SK-N-SH (cell line): Measurements from ENCODE around the gene MCC. TPM values are rescaled to one million over a fixed set of nuclear protein-coding genes. Genes with fewer than 3 reads are reported as not detected.

Experiments
- CTCF ChIA-PET: fragments of 300-600, 350-600 bp; formaldehyde crosslinking; extraction: SDS; loops from one replicate; lab custom pipeline; 2021; lab: Yijun Ruan, JAX
- POLR2A ChIA-PET: fragments of 350-600 bp; sonication (Branson Sonifier 250); formaldehyde crosslinking; extraction: SDS; loops from one replicate; lab custom pipeline; 2020; ENCODE audit warnings: antibody characterized with exemption, inconsistent platforms; lab: Yijun Ruan, JAX
- DNase-seq: peaks from one replicate; pipeline ENCODE4 v3.0.0; 2012
- H2AFZ ChIP-seq: fragments of 200-600 bp; sonication (generic); 2 replicates; pipeline ENCODE4 v1.8.1; 2016; ENCODE audit warnings: antibody characterized with exemption, mild to moderate bottlenecking, low read depth
- H3F3A ChIP-seq: fragments of 200-600 bp; sonication (generic); replicated peaks from 2 replicates; pipeline ENCODE3; 2016; ENCODE audit warnings: antibody characterized with exemption, mild to moderate bottlenecking; ENCODE audit not compliant: insufficient read depth
- H3K27ac ChIP-seq, 2 experiments: fragments of 200-500 bp in 1 of 2; fragments of 200-600 bp in 1 of 2; sonication (Bioruptor generic) in 1 of 2; sonication (generic), shearing (Covaris generic) in 1 of 2; 2 replicates each; pipeline versions ENCODE4 v1.5.1 to v1.6.1; 2014 to 2016; ENCODE audit warnings: low read depth in 2 of 2, inconsistent platforms in 1 of 2, low read length in 1 of 2, mild to moderate bottlenecking in 1 of 2, mixed read lengths in 1 of 2
- H3K27me3 ChIP-seq: fragments of 200-600 bp; sonication (generic), shearing (Covaris generic); 2 replicates; pipeline ENCODE4 v1.6.1; 2016; ENCODE audit warnings: mixed run types; ENCODE audit not compliant: insufficient read depth
- H3K36me3 ChIP-seq, 2 experiments: fragments of 200-500 bp in 1 of 2; fragments of 200-600 bp in 1 of 2; sonication (Bioruptor generic) in 1 of 2; sonication (generic) in 1 of 2; replicated peaks in 1 of 2; 2 replicates each; pipeline versions ENCODE3 to v1.5.1; 2014 to 2016; ENCODE audit warnings: low read length in 1 of 2, mild to moderate bottlenecking in 1 of 2; ENCODE audit not compliant: insufficient read depth in 2 of 2, control insufficient read depth in 1 of 2
- H3K4me1 ChIP-seq, 2 experiments: fragments of 200-500 bp in 1 of 2; fragments of 200-600 bp in 1 of 2; sonication (Bioruptor generic) in 1 of 2; sonication (generic), shearing (Covaris generic) in 1 of 2; 2 replicates each; pipeline versions ENCODE4 v1.5.1 to v1.6.1; 2014 to 2016; ENCODE audit warnings: low read depth in 1 of 2, low read length in 1 of 2, mixed run types in 1 of 2; ENCODE audit not compliant: insufficient read depth in 2 of 2, control insufficient read depth in 1 of 2
- H3K4me2 ChIP-seq: fragments of 200-600 bp; sonication (generic), shearing (Covaris generic); 2 replicates; pipeline ENCODE4 v1.6.1; 2017; ENCODE audit warnings: mixed run types
- H3K4me3 ChIP-seq, 2 experiments: fragments of 200-500 bp in 1 of 2; fragments of 200-600 bp in 1 of 2; sonication (Bioruptor generic) in 1 of 2; sonication (generic), shearing (Covaris generic) in 1 of 2; 2 replicates each; pipeline versions ENCODE4 v1.5.1 to v1.8.1; 2014 to 2016; ENCODE audit warnings: low read depth in 2 of 2, inconsistent platforms in 1 of 2, low read length in 1 of 2, mild to moderate bottlenecking in 1 of 2, mixed read lengths in 1 of 2, moderate library complexity in 1 of 2
- H3K79me2 ChIP-seq: fragments of 200-600 bp; sonication (generic); 2 replicates; pipeline ENCODE4 v1.8.1; 2017; ENCODE audit warnings: mild to moderate bottlenecking; ENCODE audit not compliant: insufficient read depth
- H3K9ac ChIP-seq: fragments of 200-600 bp; sonication (generic); 2 replicates; pipeline ENCODE4 v1.6.1; 2017; ENCODE audit warnings: mixed run types
- H3K9me2 ChIP-seq: fragments of 200-600 bp; sonication (generic); 2 replicates; pipeline ENCODE4 v1.6.1; 2017; ENCODE audit warnings: mixed run types
- H3K9me3 ChIP-seq: fragments of 200-600 bp; sonication (generic); 2 replicates; pipeline ENCODE4 v1.6.1; 2017; ENCODE audit warnings: mixed run types, mild to moderate bottlenecking, moderate library complexity
- H4K20me1 ChIP-seq: fragments of 200-600 bp; sonication (generic); 2 replicates; pipeline ENCODE4 v1.6.1; 2017; ENCODE audit warnings: mild to moderate bottlenecking, mixed run types; ENCODE audit not compliant: insufficient read depth
- CHD2 ChIP-seq: fragments of 150-350 bp; IDR thresholded peaks from 2 replicates; pipeline ENCODE4 v1.6.1; 2018; ENCODE audit warnings: low read length; ENCODE audit not compliant: partially characterized antibody
- EP300 ChIP-seq, 2 experiments: IDR thresholded peaks; 2 replicates each; pipeline versions ENCODE4 v1.4.0 to v1.6.1; 2012; ENCODE audit warnings: borderline replicate concordance in 1 of 2, low read depth in 1 of 2, low read length in 1 of 2
- FOXM1 ChIP-seq: IDR thresholded peaks from 2 replicates; pipeline ENCODE4 v1.4.0; 2012; ENCODE audit warnings: low read depth, mild to moderate bottlenecking
- GABPA ChIP-seq: IDR thresholded peaks from 2 replicates; pipeline ENCODE4 v1.4.0; 2012; ENCODE audit warnings: low read depth, mild to moderate bottlenecking
- GATA2 ChIP-seq: sonication (generic); formaldehyde crosslinking; IDR thresholded peaks from 2 replicates; pipeline ENCODE4 v1.5.0; 2020; ENCODE audit warnings: mild to moderate bottlenecking, missing genetic modification reagents
- MAX ChIP-seq: IDR thresholded peaks from 2 replicates; pipeline ENCODE4 v1.4.0; 2012; ENCODE audit warnings: low read depth
- MEF2A ChIP-seq: IDR thresholded peaks from 2 replicates; pipeline ENCODE4 v1.4.0; 2012; ENCODE audit warnings: low read depth, borderline replicate concordance
- MXI1 ChIP-seq: IDR thresholded peaks from 2 replicates; pipeline ENCODE4 v1.6.1; 2012; ENCODE audit warnings: mild to moderate bottlenecking, low read depth, low read length, improper control_type of control experiment
- NFIC ChIP-seq: IDR thresholded peaks from 2 replicates; pipeline ENCODE4 v1.4.0; 2012; ENCODE audit warnings: borderline replicate concordance
- NRF1 ChIP-seq: IDR thresholded peaks from 2 replicates; pipeline ENCODE4 v1.6.1; 2012; ENCODE audit warnings: low read depth, mild to moderate bottlenecking, low read length
- POLR2AphosphoS5 ChIP-seq: IDR thresholded peaks from 2 replicates; pipeline ENCODE4 v1.6.1; 2012; ENCODE audit warnings: low read depth, low read length
- RAD21 ChIP-seq: IDR thresholded peaks from 2 replicates; pipeline ENCODE4 v1.6.1; 2012; ENCODE audit warnings: mild to moderate bottlenecking, low read length
- RCOR1 ChIP-seq: fragments of 150-350 bp; IDR thresholded peaks from 2 replicates; pipeline ENCODE4 v1.6.1; 2017; ENCODE audit warnings: antibody characterized with exemption, low read length
- REST ChIP-seq: IDR thresholded peaks from 2 replicates; pipeline ENCODE4 v1.6.1; 2012; ENCODE audit warnings: mild to moderate bottlenecking, low read depth, low read length, moderate library complexity
- RXRA ChIP-seq: IDR thresholded peaks from 2 replicates; pipeline ENCODE4 v1.4.0; 2012; ENCODE audit warnings: low read depth, mild to moderate bottlenecking, borderline replicate concordance
- SMC3 ChIP-seq: IDR thresholded peaks from 2 replicates; pipeline ENCODE4 v1.6.1; 2012; ENCODE audit warnings: low read depth, low read length, improper control_type of control experiment
- TCF12 ChIP-seq: IDR thresholded peaks from 2 replicates; pipeline ENCODE4 v1.4.0; 2012
- TEAD4 ChIP-seq: IDR thresholded peaks from 2 replicates; pipeline ENCODE4 v1.4.0; 2012; ENCODE audit warnings: mild to moderate bottlenecking, borderline replicate concordance; ENCODE audit not compliant: insufficient read depth
- USF1 ChIP-seq: IDR thresholded peaks from 2 replicates; pipeline ENCODE4 v1.4.0; 2012; ENCODE audit warnings: low read depth, borderline replicate concordance
- USF2 ChIP-seq: fragments of 150-350 bp; IDR thresholded peaks from 2 replicates; pipeline ENCODE4 v1.6.1; 2017; ENCODE audit warnings: antibody characterized with exemption, low read length, low read depth, borderline replicate concordance
- YY1 ChIP-seq: IDR thresholded peaks from 2 replicates; pipeline ENCODE4 v1.4.0; 2012; ENCODE audit warnings: low read depth, mild to moderate bottlenecking
- WGBS: methylation state at CpG from one replicate; pipeline ENCODE4 v1.1.6; 2017; ENCODE audit warnings: low lambda C conversion rate; 5-methylcytosine and 5-hydroxymethylcytosine counted together
- polyA plus RNA-seq, 3 experiments: library from polyadenylated mRNA; depleted of rRNA; stranded (reverse); fragments of >200 nt; gene quantifications; 2 replicates each; pipeline ENCODE4 v1.2.3, GENCODE V29; 2012

MCC gene
- polyA plus RNA-seq, 1 of the 3 experiments (the other 2 are of a cell fraction): 3.6 TPM

- no peak for TF ChIP-seq USF2
- no peak for TF ChIP-seq YY1
- no peak for TF ChIP-seq MAX
- TF ChIP-seq MXI1: no peak
Observed at GRCh38 chr5:113320273-113320780, 167.9 kb downstream of the MCC start (continued).

GRCh38 chr5:113319256-113320053, 168.8 kb downstream of the MCC start:
- Histone ChIP-seq H3K9ac (no peak overlapping the region), H3K9me3 (no peaks in the 10 kb centered on the region), H3K4me2 (no peak overlapping the region), H3K9me2 (no peaks in the 10 kb centered on the region), H3K79me2 (no peaks in the 10 kb centered on the region), H3K4me3 (no peak overlapping the region), H3K27me3 (no peaks in the 10 kb centered on the region), H4K20me1 (no peaks in the 10 kb centered on the region), H3K27ac (no peak overlapping the region), H2AFZ (no peak overlapping the region), H3K4me1 (no peaks in the 10 kb centered on the region), H3K36me3 (no peaks in the 10 kb centered on the region), H3F3A (no peaks in the 10 kb centered on the region)
- CTCF ChIA-PET: interaction anchor here (0.7 to 2.0 kb wide), 4 partner anchors 11 to 323 kb away, joined by 3 to 8 read pairs (median 4); no protein-coding TSS in a partner anchor
- no peak for DNase-seq
- POLR2A ChIA-PET: no interaction called here
- 86% methylated on average over 5 of the region's 5 CpGs for WGBS
- TF ChIP-seq SMC3 (no peak), NFIC (no peak), YY1 (no peak), RCOR1 (no peak), POLR2AphosphoS5 (no peak), RAD21 (no peak), TCF12 (no peak), CHD2 (no peak), RXRA (no peak)

GRCh38 chr5:113317636-113318035, 170.6 kb downstream of the MCC start:
- no peaks in the 10 kb centered on the region for H3K4me1 ChIP-seq
- POLR2A ChIA-PET: no interaction called here
- WGBS: 60% methylated on average over 2 of the region's 2 CpGs
- H3F3A ChIP-seq: no peaks in the 10 kb centered on the region
- no peaks in the 10 kb centered on the region for H3K36me3 ChIP-seq
- no peak overlapping the region for H3K4me3 ChIP-seq
- DNase-seq: no peak
- no peaks in the 10 kb centered on the region for H3K27me3 ChIP-seq
- H3K4me2 ChIP-seq: no peak overlapping the region
- H3K9me2 ChIP-seq: no peaks in the 10 kb centered on the region
- no peak overlapping the region for H3K27ac ChIP-seq
- no peaks in the 10 kb centered on the region for H3K79me2 ChIP-seq
- no peak overlapping the region for H2AFZ ChIP-seq
- no peaks in the 10 kb centered on the region for H4K20me1 ChIP-seq
- no peak overlapping the region for H3K9ac ChIP-seq
- CTCF ChIA-PET: interaction anchor here (1.2 to 2.0 kb wide), 3 partner anchors 13 to 322 kb away, joined by 3 to 8 read pairs (median 3); no protein-coding TSS in a partner anchor
- no peaks in the 10 kb centered on the region for H3K9me3 ChIP-seq
- no peak for TF ChIP-seq TCF12
- TF ChIP-seq MEF2A: no peak
- no peak for TF ChIP-seq NRF1
- TF ChIP-seq TEAD4: no peak
- TF ChIP-seq GABPA: no peak
- TF ChIP-seq FOXM1: no peak
- no peak for TF ChIP-seq EP300 (IDR thresholded peaks at IDR 0.05; ENCODE audit: borderline replicate concordance in 1 of 2, low read depth in 1 of 2, low read length in 1 of 2)
- no peak for TF ChIP-seq YY1
- TF ChIP-seq USF1: no peak
- TF ChIP-seq GATA2 (CRISPR knock-in tag): no peak
- TF ChIP-seq RAD21: no peak
- TF ChIP-seq CHD2: no peak
- TF ChIP-seq REST: no peak
